ENCODE measurements around the gene NUSAP1. TPM values are rescaled to one million over a fixed set of nuclear protein-coding genes. Genes with fewer than 3 reads are reported as not detected.

Gene NUSAP1
- total RNA-seq, 1 experiment from 2014 or later = 158 TPM

DNA sequence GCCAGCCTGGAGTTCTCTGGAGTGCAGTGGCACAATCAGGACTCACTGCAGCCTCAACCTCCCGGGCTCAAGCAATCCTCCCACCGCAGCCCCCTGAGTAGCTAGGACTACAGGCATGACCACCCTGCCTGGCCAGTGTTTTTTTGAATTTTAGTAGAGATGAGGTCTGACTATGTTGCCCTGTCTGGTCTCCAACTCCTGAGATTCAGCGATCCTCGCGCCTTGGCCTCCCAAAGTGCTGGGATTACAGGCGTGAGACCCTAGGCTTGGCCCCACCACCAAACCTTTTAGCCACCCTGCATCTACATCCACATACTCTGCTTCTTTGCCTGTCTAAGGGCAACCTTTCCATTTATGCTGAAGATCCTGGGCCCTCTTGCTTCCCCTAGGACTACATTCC is 4.4 kb downstream of the NUSAP1 start:
- Histone ChIP-seq H4K8ac (replicated peaks; ENCODE audit: insufficient read length, low read depth, low read length) (no peak overlapping the region), H3K27me3 (ENCODE audit: insufficient read depth, low read length) (no peaks in the 10 kb centered on the region), H3K56ac (ENCODE audit: insufficient read length, low read depth, low read length) (no peak overlapping the region), H4K5ac (ENCODE audit: insufficient read length, low read depth, low read length) (no peak overlapping the region), H2BK12ac (ENCODE audit: insufficient read length, low read depth, low read length) (no peak overlapping the region), H3K9ac (ENCODE audit: extremely low read depth, insufficient read length, low read length) (no peak overlapping the region), H2BK5ac (ENCODE audit: insufficient read length, low read length) (no peak overlapping the region), H3K23ac (ENCODE audit: insufficient read length, low read depth, low read length) (no peak overlapping the region), H3K9me3 (ENCODE audit: control insufficient read depth, low read depth, low read length) (no peaks in the 10 kb centered on the region), H3K27ac (ENCODE audit: insufficient read length, low read depth, low read length) (no peak overlapping the region), H2BK20ac (ENCODE audit: low read depth, low read length, poor library complexity, severe bottlenecking) (no peak overlapping the region), H4K20me1 (ENCODE audit: control insufficient read depth, insufficient read depth, insufficient read length) (no peaks in the 10 kb centered on the region), H2BK120ac (ENCODE audit: low read depth, low read length, poor library complexity, severe bottlenecking) (no peak overlapping the region), H4K91ac (ENCODE audit: insufficient read length, low read depth, low read length) (no peak overlapping the region), H3T11ph (ENCODE audit: low read length) (no peak overlapping the region), H2AK5ac (ENCODE audit: insufficient read length, low read length) (no peak overlapping the region), H3K4me1 (ENCODE audit: insufficient read depth, low read length) (no peaks in the 10 kb centered on the region), H3K23me2 (ENCODE audit: insufficient read length, low read depth, low read length, poor library complexity, severe bottlenecking) (peaks cover 2% of the 10 kb centered on the region), H3K4ac (ENCODE audit: low read depth, low read length) (no peak overlapping the region), H3K14ac (ENCODE audit: insufficient read depth, low read length) (no peak overlapping the region), H3K4me2 (ENCODE audit: insufficient read depth, insufficient read length, low read length) (no peak overlapping the region), H2AFZ (ENCODE audit: low read length) (no peak overlapping the region), H3K79me1 (ENCODE audit: insufficient read depth, low read depth, low read length, poor library complexity, severe bottlenecking) (peaks cover 7% of the 10 kb centered on the region), H3K18ac (ENCODE audit: insufficient read length, low read depth, low read length) (no peak overlapping the region), H2BK15ac (ENCODE audit: low read depth, low read length) (no peak overlapping the region), H3K79me2 (ENCODE audit: insufficient read depth, low read length) (peaks cover 12% of the 10 kb centered on the region; the same call in 1 of the 2 replicates)
- peaks cover 8 to 19% of the 10 kb centered on the region in 2 experiments for H3K4me1 Mint-ChIP-seq
- peaks cover 24 to 56% (median 41%) of the 10 kb centered on the region in 3 experiments for H3K36me3 Mint-ChIP-seq (ENCODE audit: insufficient read depth in 1 of 3, low read depth in 3 of 3)
- WGBS (ENCODE audit: extremely low coverage, insufficient read length, low lambda C conversion rate) = no CpG with 5 or more reads among the region's 6 CpGs
- H3K27ac Mint-ChIP-seq = peak overlapping the region in 2 of 3 experiments; percentile 34 to 86; a peak in 3 of 7 replicates
- DNase-seq = no peak
- H3K4me3 Mint-ChIP-seq = no peak overlapping the region
- no peaks in the 10 kb centered on the region for H3K9me3 Mint-ChIP-seq
- H3K27me3 Mint-ChIP-seq (ENCODE audit: low read depth) = no peaks in the 10 kb centered on the region
- TF ChIP-seq, protein P1, sequence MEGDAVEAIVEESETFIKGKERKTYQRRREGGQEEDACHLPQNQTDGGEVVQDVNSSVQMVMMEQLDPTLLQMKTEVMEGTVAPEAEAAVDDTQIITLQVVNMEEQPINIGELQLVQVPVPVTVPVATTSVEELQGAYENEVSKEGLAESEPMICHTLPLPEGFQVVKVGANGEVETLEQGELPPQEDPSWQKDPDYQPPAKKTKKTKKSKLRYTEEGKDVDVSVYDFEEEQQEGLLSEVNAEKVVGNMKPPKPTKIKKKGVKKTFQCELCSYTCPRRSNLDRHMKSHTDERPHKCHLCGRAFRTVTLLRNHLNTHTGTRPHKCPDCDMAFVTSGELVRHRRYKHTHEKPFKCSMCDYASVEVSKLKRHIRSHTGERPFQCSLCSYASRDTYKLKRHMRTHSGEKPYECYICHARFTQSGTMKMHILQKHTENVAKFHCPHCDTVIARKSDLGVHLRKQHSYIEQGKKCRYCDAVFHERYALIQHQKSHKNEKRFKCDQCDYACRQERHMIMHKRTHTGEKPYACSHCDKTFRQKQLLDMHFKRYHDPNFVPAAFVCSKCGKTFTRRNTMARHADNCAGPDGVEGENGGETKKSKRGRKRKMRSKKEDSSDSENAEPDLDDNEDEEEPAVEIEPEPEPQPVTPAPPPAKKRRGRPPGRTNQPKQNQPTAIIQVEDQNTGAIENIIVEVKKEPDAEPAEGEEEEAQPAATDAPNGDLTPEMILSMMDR (conservative IDR thresholded peaks at IDR 0.05) = no peak
